Erythroblast (primary cell): Measurements from ENCODE around the gene NDOR1.

Experiments
- GATA1 ChIP-seq: IDR thresholded peaks from 2 replicates; pipeline ENCODE4 v1.6.1; 2011; ENCODE audit warnings: low read depth, mild to moderate bottlenecking, control low read depth, low read length, moderate library complexity
- POLR2A ChIP-seq: IDR thresholded peaks from 2 replicates; pipeline ENCODE4 v1.6.1; 2011; ENCODE audit warnings: mild to moderate bottlenecking, low read length

- TF ChIP-seq POLR2A (no peak), GATA1 (no peak)
Measured at GRCh38 chr9:137226338-137227053, 21.0 kb downstream of the NDOR1 start.
